Stimulated activated CD8-positive, alpha-beta memory T cell treated with anti-CD3 and anti-CD28 coated beads, Interleukin-7, amount 100 ng/mL, for 24 hours (primary cell): ENCODE results near the gene TXNL4B.
A peak's percentile ranks its signal among the peaks of the same experiment; 100 is the strongest.
"Not testable (repeated sequence)": the region's sequence is repeated elsewhere in the genome, so short reads cannot be mapped to it uniquely, and the experiment has no call there.

Source experiments
- DNase-seq: peaks from one replicate; pipeline ENCODE4 v3.0.0-alpha.2; 2020; ENCODE audit warnings: low read depth

TXNL4B gene

GRCh38 chr16:72111657-72112451 is 18.4 kb upstream of the TXNL4B start:
- no peak for DNase-seq

DNA sequence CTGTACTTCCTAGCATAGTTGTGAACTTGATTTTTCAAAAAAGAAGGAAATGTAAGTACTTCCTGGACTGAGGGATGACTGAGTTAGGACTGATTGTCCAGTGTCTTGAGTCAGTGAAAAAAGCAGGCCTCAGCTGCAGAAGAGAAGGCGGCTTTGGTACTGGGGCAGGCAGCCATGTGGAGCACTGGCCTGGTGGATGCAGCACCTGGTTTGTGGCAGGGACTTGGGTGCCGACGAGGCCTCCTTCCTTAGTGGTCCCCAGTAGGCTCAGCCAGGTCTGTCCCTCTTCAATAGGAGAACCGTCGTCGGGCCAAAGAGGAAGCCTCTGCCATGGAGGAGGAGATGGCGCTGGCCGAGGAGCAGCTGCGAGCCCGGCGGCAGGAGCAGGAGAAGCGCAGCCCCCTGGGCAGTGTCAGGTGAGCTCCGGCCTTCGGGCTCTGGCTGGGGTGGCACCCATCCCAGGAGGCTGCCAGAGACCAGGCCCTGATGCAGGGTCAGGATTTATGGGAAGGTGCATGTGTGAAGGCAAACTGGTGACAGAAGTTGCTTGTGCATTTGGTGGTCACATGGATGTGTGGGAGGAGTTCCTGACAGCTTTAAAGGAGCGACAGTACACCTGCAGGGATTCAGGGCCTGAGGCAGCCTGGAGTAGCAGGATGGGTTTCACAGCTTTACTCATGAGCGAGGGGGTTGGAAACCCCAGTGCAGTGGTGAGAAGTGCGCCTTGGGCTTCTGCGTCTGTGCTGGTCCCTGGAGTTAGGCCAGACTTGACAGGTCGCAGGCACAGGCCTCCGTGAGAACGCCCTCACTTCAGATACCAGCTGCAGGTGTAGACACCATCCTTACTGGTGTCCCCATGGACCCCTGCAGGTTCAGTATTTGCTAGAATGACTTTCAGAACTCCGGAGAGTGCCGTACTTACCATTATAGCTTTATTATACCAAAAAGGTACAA is 17.5 kb upstream of the TXNL4B start:
- DNase-seq, result no peak

- DNase-seq, result no peak
Measured at GRCh38 chr16:72109966-72110530, 16.6 kb upstream of the TXNL4B start.

DNA sequence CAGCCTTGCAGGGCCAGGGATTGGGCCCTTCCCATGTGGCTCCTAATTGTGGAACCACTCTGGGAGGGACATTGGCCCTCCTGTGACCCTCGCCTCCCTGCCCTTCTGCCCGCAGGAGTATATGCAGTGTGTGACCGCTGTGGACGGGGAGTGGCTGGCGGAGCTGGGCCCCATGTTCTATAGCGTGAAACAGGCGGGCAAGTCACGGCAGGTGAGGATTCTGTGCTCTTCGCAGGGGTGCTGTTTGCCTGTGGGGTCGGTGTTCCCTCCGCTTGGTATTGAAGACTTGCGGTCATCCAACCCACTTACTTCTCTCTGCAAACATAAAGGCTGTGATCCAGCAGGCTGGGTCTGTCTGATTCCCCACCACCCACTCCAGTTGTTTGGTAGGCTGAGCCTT is 15.9 kb upstream of the TXNL4B start:
- no peak for DNase-seq

GRCh38 chr16:72108353-72109102 is 15.1 kb upstream of the TXNL4B start:
- no peak for DNase-seq

DNA sequence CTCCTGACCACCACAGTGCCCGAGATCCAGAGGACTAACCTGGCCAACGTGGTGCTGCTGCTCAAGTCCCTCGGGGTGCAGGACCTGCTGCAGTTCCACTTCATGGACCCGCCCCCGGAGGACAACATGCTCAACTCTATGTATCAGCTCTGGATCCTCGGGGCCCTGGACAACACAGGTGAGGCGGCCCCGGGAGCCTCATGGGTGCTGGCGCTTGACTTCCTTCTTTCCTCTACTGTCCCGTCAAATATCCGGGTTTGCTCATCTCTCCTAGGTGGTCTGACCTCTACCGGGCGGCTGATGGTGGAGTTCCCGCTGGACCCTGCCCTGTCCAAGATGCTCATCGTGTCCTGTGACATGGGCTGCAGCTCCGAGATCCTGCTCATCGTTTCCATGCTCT is 14.0 kb upstream of the TXNL4B start:
- DNase-seq, result no peak

GRCh38 chr16:72105978-72106377 is 12.6 kb upstream of the TXNL4B start:
- DNase-seq, result no peak

- DNase-seq, result no peak
Measured at GRCh38 chr16:72104905-72105304, 11.5 kb upstream of the TXNL4B start.

DNA sequence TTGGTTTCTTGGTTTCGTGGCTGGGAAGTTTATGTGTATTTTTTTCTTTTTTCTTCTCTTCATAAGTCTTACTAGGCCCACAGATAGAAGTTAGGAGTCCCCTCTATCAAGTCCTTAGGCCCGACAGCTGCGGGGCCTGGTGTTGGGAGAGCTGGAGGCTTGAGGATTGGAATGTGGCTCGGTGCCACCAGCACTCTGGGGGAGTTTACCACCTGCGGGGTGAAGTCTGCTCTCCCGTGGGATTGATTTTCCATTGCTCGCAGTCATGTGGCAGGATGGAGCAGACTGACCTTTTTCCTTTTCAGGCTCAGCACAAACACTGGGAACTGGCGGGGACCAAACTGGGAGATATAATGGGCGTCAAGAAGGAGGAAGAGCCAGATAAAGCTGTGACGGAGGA is 7.8 kb upstream of the TXNL4B start:
- no peak for DNase-seq

DNA sequence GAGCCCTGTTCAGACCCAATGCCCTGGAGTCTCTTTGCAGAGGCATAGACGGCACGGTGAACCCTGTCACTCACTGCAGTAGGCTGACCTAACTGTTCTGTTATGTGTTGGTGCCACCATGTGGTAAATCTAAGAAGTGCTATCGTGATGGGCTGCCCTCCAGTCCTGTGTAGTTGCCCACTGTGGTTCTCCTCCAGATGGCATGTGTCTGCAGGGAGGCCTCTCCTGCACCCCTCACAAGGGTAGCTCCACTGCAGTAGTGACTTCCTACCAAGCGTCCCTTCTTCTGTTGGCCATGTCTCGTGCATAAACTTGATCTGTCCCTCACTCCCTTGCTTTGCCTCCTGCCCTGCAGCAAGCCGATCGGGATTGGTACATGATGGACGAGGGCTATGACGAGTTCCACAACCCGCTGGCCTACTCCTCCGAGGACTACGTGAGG is 6.0 kb upstream of the TXNL4B start:
- peak; percentile 6 for DNase-seq

- DNase-seq, result no peak
Measured at GRCh38 chr16:72098936-72099335, 5.5 kb upstream of the TXNL4B start.

DNA sequence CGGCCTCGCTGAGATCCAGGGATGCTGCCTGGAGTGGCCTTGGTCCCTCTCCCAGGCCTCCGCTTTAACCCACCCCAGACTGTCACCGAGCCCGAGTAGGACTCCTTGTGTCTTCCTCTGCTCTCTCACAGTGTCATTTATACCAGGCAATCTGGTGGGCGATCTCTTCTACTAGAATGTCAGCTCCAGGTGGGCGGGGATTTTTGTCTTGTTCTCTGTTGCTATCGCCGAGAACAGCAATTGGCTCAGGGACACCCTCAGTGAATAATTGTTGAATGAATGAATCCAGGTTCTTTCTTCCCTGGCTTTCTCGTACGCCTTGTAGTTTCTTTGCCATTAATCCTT is 818 bp upstream of the TXNL4B start:
- DNase-seq, result peak; percentile 3

DNA sequence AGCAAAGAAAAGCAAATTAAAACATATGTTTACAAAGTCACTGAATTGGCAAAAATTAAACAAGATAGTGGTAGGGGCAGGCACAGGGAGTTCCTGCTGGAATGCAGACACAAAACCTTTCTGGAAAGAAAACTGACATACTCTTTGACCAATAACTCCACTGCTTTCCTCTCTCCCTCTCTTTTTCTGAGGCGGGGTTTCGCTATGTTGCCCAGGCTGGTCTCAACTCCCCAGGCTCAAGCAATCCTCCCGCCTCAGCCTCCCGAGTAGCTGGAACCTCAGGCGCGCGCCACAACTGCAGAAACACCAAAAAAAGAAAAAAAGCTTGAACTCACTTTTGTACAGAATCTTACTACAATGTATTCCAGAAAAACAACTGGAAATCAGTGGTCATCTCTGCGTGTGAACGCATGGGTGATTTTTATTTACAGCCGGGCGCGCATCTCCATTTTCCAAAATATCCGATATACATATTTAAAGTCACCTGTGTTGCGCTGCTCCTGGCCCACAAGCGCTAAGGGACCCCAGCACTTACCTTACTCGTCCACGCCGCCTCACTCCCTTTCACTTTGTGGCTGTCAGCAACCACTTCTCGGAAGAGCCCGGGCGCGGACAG is 480 bp downstream of the TXNL4B start:
- DNase-seq, result no peak

- DNase-seq, result no peak
Measured at GRCh38 chr16:72091217-72091616, 2.2 kb downstream of the TXNL4B start.

DNA sequence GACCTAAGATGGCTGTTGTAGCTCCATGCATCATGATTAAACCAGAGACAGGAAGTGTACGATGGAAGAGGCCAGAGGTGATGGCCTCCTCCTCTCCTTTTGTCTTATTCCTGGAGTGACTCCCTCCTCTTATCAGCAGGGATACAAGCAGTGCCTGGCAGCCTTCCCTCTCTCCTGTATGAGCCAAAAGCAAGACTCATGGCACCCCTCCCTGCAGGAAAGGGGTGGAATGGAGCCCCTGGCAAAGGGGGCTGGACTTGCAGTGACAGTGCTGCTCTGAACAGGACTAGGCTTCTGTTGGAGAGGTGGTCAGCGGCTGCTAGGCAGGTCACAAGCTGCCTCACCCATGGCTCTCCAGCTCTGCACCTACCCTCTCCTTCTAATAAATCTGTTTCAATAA is 8.4 kb downstream of the TXNL4B start:
- DNase-seq, result no peak

GRCh38 chr16:72084445-72084844 is 9.0 kb downstream of the TXNL4B start:
- DNase-seq, result no peak

- no peak for DNase-seq
Measured at GRCh38 chr16:72083778-72084404, 9.5 kb downstream of the TXNL4B start.

GRCh38 chr16:72076991-72077706 is 16.3 kb downstream of the TXNL4B start:
- DNase-seq, result not testable (repeated sequence)

GRCh38 chr16:72075067-72075466 is 18.4 kb downstream of the TXNL4B start:
- not testable (repeated sequence) for DNase-seq

- DNase-seq, result no peak
Measured at GRCh38 chr16:72073560-72074230, 19.7 kb downstream of the TXNL4B start.
